ENCODE data around the gene TRIO. TPM values are rescaled to one million over a fixed set of nuclear protein-coding genes. Genes with fewer than 3 reads are reported as not detected.

The TRIO gene
- total RNA-seq, 1 donor from 2014 or later, result 163 TPM

DNA sequence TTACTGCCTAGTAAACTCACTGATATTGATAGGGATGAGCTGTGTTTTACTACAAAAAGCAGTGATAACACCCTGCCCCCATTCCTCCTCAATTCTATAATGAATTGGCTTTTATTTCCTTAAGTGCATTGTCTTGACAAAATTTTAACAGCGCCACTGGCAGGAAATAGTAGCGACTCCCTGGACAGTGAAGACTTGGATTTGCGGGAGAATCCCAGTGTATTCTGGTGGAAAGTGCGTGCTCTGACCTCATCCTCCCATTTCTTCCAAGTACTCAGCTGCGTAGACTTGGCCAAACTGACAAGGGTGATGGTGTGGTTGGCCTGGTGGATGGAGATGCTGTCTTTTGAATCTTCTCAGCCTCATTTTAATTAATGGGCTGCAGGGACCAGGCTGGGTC is 5.3 kb downstream of the TRIO start:
- Mint-ChIP-seq H3K27ac (peak overlapping the region; percentile 87), H3K4me3 (ENCODE audit: low read depth) (peak overlapping the region; percentile 40), H3K9me3 (ENCODE audit: low read depth) (no peaks in the 10 kb centered on the region), H3K4me1 (ENCODE audit: low read depth) (peaks cover 70% of the 10 kb centered on the region), H3K27me3 (no peaks in the 10 kb centered on the region), H3K36me3 (ENCODE audit: insufficient read depth) (no peaks in the 10 kb centered on the region)
- DNase-seq (ENCODE audit: low spot score, unreplicated experiment), result no peak
- TF ChIP-seq, protein P1, sequence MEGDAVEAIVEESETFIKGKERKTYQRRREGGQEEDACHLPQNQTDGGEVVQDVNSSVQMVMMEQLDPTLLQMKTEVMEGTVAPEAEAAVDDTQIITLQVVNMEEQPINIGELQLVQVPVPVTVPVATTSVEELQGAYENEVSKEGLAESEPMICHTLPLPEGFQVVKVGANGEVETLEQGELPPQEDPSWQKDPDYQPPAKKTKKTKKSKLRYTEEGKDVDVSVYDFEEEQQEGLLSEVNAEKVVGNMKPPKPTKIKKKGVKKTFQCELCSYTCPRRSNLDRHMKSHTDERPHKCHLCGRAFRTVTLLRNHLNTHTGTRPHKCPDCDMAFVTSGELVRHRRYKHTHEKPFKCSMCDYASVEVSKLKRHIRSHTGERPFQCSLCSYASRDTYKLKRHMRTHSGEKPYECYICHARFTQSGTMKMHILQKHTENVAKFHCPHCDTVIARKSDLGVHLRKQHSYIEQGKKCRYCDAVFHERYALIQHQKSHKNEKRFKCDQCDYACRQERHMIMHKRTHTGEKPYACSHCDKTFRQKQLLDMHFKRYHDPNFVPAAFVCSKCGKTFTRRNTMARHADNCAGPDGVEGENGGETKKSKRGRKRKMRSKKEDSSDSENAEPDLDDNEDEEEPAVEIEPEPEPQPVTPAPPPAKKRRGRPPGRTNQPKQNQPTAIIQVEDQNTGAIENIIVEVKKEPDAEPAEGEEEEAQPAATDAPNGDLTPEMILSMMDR (IDR thresholded peaks at IDR 0.05; ENCODE audit: unreplicated experiment), result no peak

DNA sequence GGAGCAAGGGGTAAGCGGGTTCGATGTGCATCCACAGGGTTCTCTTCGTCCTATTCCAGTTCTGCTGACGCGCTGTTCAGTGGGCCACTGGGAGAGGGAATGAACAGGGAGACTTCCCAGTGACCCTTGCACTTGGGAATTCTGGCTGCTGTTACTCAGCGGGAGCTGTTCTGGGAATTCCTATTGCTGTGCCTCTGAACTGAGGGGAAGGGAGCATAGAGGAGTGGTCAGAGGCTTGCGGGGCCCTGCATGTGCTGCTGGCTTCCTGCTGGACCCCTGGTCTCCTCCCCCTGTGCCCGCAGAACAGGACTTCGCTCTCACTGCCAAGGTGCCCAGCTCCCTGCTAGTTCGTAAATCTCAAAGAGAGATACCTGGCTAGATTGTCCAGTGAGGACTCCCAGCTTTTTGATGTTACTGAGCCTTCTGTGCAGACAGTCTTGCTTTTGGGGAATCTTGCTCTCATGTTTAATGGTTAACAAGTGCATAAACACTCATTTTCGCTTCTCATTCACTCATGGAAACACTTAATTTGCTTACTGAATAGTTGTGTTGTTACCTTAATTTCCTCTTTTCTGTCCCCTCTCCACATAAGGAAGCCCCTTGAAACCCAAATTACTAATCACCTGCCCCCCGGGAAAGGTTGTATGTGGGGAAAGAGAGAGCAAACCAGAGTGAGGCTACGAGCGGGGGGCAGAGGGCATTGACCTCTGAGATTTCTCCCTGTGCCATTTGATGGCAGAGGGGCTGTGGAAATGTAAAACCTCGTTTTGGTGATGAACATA is 5.9 kb downstream of the TRIO start:
- Mint-ChIP-seq H3K36me3 (ENCODE audit: insufficient read depth) (no peaks in the 10 kb centered on the region), H3K4me1 (ENCODE audit: low read depth) (peaks cover 76% of the 10 kb centered on the region), H3K4me3 (ENCODE audit: low read depth) (peak overlapping the region; percentile 40), H3K27ac (peak overlapping the region; percentile 87), H3K9me3 (ENCODE audit: low read depth) (no peaks in the 10 kb centered on the region), H3K27me3 (no peaks in the 10 kb centered on the region)
- no peak for DNase-seq (ENCODE audit: low spot score, unreplicated experiment)
- TF ChIP-seq, protein P1 (IDR thresholded peaks at IDR 0.05; ENCODE audit: unreplicated experiment), result no peak

DNA sequence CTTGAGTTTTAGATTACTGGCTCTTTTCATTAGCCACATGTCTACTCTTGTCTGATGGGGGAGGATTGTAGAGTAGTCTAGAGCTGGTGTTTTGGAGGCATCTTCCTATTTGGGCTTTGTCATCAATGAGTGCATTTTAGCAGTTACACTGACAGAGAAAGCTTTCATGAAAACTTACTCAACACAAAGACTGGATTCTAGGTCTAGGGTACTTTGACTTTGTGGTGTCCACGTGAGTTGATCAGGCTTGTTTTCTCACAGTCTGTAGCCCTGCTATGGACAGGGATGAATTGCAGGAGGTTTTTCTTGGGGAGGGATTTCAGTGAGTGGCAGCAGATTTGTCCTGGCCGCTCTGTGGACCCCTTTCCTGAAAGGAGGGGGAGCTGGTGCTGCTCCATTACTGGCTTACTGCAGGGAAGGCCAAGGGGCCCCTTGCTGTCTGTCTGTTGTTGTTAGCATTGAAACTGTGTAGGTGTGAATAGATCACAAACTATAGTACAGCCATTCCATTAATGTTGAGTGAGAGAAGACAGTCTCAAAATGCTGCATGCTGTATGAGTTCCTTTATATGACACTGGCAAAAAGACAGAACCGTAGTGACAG is 6.6 kb downstream of the TRIO start:
- peaks cover 81% of the 10 kb centered on the region for H3K4me1 Mint-ChIP-seq (ENCODE audit: low read depth)
- H3K9me3 Mint-ChIP-seq (ENCODE audit: low read depth), result no peaks in the 10 kb centered on the region
- no peaks in the 10 kb centered on the region for H3K27me3 Mint-ChIP-seq
- DNase-seq (ENCODE audit: low spot score, unreplicated experiment), result no peak
- H3K27ac Mint-ChIP-seq, result peak overlapping the region; percentile 87
- H3K4me3 Mint-ChIP-seq (ENCODE audit: low read depth), result no peak overlapping the region
- TF ChIP-seq, protein P1 (IDR thresholded peaks at IDR 0.05; ENCODE audit: unreplicated experiment), result no peak
- no peaks in the 10 kb centered on the region for H3K36me3 Mint-ChIP-seq (ENCODE audit: insufficient read depth)

DNA sequence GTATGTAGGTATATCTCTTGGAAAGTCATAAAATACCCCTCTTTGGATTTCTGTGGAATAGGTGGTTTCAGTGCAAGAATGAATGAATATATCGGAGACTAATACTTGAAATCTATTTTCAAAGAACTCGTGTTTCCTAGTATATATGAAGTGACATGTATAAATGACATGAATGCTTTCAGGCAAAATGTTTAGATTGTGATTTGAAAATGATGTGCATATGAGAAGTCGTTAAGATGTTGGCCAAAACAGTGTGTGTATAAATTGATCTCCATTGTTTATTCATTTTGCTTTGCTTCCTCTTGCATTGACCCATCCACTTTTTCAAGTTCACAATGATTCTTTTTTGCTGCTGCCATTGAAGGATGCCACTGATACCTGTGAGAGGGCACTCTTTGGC is 8.3 kb downstream of the TRIO start:
- TF ChIP-seq, protein P1 (IDR thresholded peaks at IDR 0.05; ENCODE audit: unreplicated experiment), result no peak
- Mint-ChIP-seq H3K27me3 (no peaks in the 10 kb centered on the region), H3K9me3 (ENCODE audit: low read depth) (no peaks in the 10 kb centered on the region), H3K4me1 (ENCODE audit: low read depth) (peaks cover 67% of the 10 kb centered on the region), H3K36me3 (ENCODE audit: insufficient read depth) (no peaks in the 10 kb centered on the region), H3K4me3 (ENCODE audit: low read depth) (no peak overlapping the region), H3K27ac (no peak overlapping the region)
- no peak for DNase-seq (ENCODE audit: low spot score, unreplicated experiment)

DNA sequence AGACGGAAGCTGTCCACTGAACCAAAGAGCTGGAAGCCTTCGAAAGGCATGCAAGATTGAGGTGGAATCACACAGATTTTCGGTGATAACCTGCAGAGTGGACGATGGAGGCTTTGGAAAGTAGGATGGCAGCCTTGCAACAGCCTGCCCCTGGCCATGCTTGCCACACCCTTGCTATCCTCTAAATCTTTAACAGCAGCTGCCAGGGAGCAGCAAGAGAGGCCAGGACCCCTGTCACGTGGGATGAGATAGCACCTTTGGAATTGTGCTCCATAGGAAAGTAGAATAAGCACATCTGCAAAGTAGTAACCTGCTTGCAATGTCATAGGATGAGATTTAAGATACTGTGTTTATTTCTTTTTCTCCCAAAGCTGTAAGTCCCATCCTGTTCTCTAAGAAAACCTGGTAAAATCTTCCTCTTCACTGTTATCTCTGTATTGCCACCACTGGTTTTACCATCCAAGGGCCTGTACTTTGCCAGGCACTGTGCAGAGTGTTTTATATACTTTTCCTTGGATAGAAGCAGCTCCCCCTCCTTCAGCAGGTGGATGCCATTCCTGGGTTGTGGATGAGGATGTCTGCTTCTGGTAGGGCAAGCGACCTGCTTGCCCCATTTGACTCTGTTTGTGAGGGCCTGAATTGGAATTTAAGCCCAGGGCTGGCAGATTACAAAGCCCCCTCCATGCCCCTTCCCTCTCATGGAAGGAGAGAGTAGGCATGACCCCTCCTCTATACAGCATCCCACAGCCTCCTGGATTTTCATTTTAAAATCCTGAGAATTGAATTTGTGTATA is 10.1 kb downstream of the TRIO start:
- Mint-ChIP-seq H3K36me3 (ENCODE audit: insufficient read depth) (peaks cover 1% of the 10 kb centered on the region), H3K4me3 (ENCODE audit: low read depth) (no peak overlapping the region), H3K4me1 (ENCODE audit: low read depth) (peaks cover 54% of the 10 kb centered on the region)

More for the DNA sequence above, 10.1 kb downstream of the TRIO start:
- TF ChIP-seq, protein P1 (IDR thresholded peaks at IDR 0.05; ENCODE audit: unreplicated experiment), result no peak
- H3K9me3 Mint-ChIP-seq (ENCODE audit: low read depth), result no peaks in the 10 kb centered on the region
- DNase-seq (ENCODE audit: low spot score, unreplicated experiment), result no peak
- H3K27me3 Mint-ChIP-seq, result no peaks in the 10 kb centered on the region
- H3K27ac Mint-ChIP-seq, result peak overlapping the region; percentile 61

Data from progenitor cell of endocrine pancreas (in vitro differentiated cells).